ENCODE data around the gene ZCCHC8. TPM values are rescaled to one million over a fixed set of nuclear protein-coding genes. Genes with fewer than 3 reads are reported as not detected.

The ZCCHC8 gene
- total RNA-seq: 7.0 and 14.3 TPM in 2 replicates

DNA sequence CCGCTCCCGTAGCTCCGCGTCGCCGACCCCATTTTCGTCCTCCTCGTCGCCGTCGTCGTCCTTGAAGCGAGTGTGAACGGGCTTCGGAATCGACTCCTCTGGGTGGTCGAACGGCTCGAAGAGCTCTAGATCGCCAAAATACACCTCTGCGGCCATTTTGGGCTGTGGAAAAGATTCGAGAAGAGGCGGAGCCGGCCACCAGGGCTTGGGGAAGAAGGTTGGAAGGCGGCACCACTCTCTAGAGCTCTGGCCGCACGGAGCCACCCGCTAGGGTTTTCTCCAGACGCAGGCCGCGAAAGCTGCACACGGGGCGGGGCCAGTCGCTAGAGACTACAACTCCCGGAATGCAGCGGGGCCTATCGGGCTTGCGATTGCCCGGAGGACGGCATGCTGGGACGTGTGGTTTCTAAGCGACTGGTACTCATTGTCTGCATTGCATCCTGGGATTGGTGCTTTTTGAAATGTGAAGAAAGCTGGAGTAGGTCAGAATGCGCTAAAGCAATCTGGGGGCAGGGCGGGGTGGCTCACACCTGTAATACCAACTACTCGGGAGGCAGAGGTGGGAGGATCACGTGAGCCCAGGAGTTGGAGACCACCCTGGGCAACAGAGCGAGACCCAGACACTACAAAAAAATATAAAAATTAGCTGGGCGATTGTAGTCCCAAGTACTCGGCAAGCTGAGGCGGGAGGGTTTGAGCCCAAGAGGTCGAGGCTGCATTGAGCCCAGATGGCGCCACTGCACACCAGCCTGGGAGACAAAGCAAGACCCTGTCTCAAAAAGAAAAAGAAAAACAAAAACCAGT is at the start of gene ZCCHC8:
TSS of gene ZCCHC8 (minus strand) at position 248 of the 804 bp plus-strand sequence. CDS start at position 156, 92 bp downstream.
- DNase-seq (ENCODE audit: low read depth in 2 of 2): peak; percentile 96 to 99

DNA sequence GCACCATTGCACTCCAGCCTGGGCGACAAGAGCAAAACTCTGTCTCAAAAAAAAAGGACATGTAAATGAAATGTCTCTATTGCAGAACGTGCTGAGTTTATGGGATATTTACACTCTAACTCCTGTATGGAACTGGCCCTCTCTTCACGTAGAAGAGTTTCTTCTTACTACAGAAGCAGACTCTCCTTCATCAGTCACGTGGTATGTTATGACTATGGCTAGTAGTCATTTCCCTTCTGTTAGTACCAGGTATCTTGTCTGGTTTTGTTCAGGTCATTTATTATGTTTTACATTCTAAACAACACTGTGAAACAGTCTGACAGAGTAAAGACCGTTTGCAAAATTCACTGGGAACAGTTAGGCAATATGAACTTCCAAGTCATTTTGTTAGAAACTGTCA is 46.6 kb upstream of the ZCCHC8 start:
- DNase-seq (ENCODE audit: low read depth in 2 of 2): peak in 1 of 2 donors; percentile 39

- DNase-seq (ENCODE audit: low read depth in 2 of 2): no peak
These were observed 45.1 kb upstream of the ZCCHC8 start for GRCh38 chr12:122545855-122546254.

DNA sequence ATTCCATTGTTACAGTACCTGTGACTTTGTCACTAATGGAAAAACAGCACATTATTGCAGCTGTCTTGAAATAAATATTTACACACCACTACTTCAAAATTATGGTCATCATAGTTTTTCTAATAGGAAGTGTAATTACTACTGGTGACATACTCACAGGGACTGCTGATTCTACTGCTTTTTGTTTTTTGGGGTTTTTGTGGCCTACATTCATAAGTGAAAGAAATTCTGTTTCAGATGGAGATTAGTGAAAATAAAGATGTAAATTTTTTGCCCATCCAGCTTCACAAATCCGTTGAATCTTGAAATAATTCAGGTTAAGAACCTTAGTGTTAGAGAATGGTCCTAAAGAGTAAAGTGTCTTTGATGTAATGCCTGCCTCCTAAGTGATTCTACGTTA is 43.8 kb upstream of the ZCCHC8 start:
- no peak for DNase-seq (ENCODE audit: low read depth in 2 of 2)

DNA sequence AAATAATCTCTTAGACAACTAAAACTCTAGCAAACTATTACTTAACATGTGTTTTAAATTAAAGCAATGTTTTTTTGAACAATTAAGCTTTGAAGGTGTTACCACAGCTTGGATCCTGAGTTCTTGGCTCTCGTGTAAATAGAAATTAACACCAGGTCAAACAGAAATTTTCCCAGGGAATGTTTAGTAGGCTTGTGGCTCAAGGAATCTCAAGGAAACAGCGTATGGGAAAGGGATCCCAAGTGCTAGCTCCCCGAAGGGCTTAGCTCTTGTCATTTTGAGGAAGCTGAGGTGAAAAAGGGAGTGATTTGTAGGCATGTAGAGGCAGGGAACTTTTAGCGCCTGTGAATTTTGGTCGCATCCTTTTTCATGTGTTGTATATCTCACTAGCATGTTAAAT is 37.8 kb upstream of the ZCCHC8 start:
- DNase-seq (ENCODE audit: low read depth in 2 of 2): no peak

DNA sequence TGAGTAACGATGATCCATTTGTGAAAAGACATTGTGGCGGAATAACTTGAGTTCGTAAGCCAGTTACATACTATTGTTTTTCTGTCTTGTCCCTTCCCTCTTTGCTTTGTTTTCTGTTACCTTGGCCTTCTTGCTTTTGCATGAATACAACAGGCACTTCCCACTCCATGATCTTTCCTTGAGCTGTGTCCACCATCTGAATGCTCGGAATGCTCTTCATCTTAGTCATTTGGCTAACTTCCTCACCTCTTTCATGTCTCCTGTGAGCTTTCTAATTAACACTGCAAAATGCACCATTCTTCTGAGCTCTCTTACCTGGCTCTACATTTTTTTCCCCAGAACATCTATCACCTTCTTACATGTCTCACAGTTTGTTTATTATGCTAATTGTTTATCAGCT is 36.3 kb upstream of the ZCCHC8 start:
- no peak for DNase-seq (ENCODE audit: low read depth in 2 of 2)

GRCh38 chr12:122533856-122534255 is 33.1 kb upstream of the ZCCHC8 start:
- DNase-seq (ENCODE audit: low read depth in 2 of 2): no peak

GRCh38 chr12:122528992-122529391 is 28.3 kb upstream of the ZCCHC8 start:
- DNase-seq (ENCODE audit: low read depth in 2 of 2): no peak

- DNase-seq (ENCODE audit: low read depth in 2 of 2): no peak
These were observed 27.9 kb upstream of the ZCCHC8 start for GRCh38 chr12:122528582-122528981.

DNA sequence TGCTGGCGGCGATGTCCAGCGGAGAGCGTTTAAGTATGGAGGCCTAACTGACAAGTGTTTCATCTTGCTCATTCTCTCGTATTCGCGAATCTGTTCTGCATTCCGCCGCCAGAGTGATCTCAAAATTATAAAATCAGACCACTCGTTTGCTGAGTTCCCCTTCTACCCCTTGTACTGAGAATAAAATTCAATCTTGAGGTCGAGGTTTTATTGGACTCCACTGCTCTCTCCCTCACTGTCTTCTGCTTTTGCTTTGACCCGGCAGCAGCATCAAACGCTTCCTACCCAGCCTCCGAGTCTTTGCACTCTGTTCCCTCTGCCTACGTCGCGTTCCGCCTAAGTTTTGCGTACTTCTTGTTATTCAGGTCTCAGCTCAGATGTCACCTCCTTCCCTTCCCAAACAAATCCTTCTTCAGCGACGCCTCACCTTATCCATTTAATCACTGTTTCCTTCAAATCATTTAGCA is 26.8 kb upstream of the ZCCHC8 start:
- DNase-seq (ENCODE audit: low read depth in 2 of 2): peak; percentile 28 to 67

DNA sequence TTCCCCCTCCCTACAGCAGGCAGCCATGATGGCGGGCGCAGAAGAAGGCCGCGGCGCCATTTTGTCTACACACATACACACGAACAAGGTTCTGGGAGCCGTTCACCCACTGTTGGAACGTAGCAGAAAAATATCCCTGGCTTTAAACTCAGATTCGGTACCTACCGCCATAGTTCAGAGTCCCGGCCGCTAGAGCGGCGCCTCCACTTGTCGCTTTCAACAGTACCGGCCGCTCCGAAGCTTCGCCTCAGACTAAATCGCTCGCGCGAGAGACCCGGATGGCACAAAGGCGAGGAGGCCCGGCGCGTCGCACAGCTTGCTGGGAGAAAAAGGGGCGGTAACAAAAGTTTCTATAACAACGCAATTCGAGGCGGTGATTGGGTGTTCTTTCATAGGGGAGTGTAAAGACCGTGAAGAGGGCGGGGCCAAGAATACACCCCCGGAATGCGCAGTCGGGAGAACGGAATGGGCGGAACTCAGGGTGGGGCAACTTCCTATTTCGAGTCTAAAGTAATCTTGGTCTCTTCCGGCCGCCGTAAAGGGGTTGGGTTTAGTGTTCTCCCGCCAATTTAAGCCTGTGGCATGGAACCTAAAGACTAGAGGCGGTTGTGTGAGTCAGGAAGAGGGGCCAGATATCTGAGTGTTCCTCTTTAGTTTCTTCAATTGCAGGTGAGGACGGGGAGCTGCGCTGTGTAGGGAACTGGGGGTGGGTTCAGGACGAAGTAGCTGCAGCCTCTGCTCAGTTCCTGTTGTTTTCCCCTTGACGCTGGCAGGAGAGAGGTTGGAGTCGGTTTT is 26.1 kb upstream of the ZCCHC8 start, which contains the start of the genes KNTC1 and RSRC2:
TSS of gene KNTC1 (plus strand) at position 567 of the 795 bp plus-strand sequence. CDS start 2,815 bp downstream, outside the sequence.
TSS of gene RSRC2 (minus strand) at position 254 of the 795 bp plus-strand sequence. CDS start at position 171, 83 bp downstream.
- DNase-seq (ENCODE audit: low read depth in 2 of 2): peak; percentile 99 to 100

- DNase-seq (ENCODE audit: low read depth in 2 of 2): no peak
These were observed 23.4 kb upstream of the ZCCHC8 start for GRCh38 chr12:122523846-122524718.

DNA sequence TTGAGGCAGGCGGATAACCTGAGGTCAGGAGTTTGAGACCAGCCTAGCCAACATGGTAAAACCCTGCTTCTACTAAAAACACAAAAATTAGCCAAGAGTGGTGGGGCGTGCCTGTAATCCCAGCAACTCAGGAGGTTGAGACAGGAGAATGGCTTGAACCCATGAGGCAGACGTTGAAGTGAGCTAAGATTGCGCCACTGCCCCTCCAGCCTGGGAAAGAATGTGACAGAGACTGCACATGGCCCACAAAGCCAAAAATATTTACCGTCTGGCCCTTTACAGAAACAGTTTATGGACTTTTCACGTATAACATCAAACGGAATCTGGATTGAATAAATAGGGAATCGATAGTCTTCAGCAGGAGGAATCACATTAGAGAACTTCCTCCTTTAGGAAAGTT is 22.5 kb upstream of the ZCCHC8 start:
- no peak for DNase-seq (ENCODE audit: low read depth in 2 of 2)

GRCh38 chr12:122520676-122521075 is 19.9 kb upstream of the ZCCHC8 start:
- no peak for DNase-seq (ENCODE audit: low read depth in 2 of 2)

DNA sequence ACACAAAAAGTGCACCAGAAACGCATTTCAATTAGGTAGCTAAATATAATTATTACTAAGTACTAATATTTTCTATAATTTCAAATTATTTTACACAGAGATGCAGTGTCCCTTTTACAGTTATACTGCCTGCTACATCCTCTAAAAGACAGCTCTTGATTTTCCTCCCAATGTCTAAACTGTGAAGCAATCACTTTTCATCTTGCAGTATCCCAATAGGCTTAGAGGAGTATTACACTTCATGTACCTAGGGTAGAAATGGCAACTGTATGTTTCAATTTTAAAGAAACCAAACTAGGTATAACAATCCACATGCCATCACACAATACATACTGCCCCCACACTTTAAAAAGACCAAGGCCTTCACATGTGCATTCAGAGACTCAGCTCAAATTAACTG is 18.7 kb upstream of the ZCCHC8 start:
- no peak for DNase-seq (ENCODE audit: low read depth in 2 of 2)

GRCh38 chr12:122518908-122519307 is 18.2 kb upstream of the ZCCHC8 start:
- DNase-seq (ENCODE audit: low read depth in 2 of 2): no peak

DNA sequence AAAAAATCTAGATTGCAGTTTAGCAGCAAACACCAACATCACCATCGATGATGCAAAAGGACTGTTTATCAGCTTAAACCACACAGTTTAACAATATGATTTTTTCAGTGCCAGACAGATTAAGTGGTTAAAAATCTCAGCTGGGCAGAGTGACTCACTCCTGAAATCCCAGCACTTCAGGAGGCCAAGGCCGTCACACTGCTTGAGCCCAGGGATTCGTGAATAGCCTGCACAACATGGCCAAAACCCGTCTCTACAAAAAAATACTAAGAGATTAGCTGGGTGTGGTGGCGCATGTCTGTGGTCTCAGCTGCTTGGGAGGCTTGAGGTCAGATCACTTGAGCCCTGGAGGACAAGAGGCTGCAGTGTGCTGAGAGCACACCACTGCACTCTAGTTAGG is 17.1 kb upstream of the ZCCHC8 start:
- peak in 1 of 2 donors; percentile 34 for DNase-seq (ENCODE audit: low read depth in 2 of 2)

DNA sequence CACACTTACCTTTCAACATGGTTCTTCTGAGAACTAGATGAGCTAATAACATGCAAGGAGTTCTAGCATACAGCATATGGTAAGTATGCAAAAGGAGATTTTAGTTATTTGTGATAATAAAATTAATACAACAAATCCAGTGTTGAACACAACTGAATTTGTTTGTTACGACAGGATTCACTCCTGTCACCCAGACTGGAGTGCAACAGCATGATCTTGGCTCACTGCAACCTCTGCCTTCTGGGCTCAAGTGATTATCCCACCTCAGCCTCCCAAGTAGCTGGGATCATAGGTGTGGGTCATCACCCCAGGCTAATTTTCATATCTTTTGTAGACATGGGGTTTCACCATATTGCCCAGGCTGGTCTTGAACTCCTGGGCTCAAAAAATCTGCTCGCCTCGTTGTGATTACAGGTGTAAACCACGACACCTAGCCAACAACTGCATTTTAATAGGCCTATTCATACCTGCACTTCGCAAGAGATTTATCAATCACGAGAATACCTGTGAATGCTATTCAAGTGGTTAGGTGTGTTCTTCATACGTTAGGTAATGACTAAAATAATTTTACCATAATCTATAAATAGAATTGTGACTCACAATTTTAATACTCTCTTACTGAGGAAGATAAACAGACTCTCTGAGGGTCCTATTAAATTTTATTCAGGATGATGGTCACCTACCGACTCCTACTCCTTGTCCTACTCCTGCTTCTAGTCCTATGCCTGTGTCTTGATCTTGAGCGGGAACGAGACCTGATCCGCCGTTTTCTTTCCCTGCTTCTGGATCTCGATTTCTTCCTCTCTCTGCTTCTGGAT is 16.0 kb upstream of the ZCCHC8 start:
- DNase-seq (ENCODE audit: low read depth in 2 of 2): no peak

- no peak for DNase-seq (ENCODE audit: low read depth in 2 of 2)
These were observed 14.5 kb upstream of the ZCCHC8 start for GRCh38 chr12:122515275-122515674.

DNA sequence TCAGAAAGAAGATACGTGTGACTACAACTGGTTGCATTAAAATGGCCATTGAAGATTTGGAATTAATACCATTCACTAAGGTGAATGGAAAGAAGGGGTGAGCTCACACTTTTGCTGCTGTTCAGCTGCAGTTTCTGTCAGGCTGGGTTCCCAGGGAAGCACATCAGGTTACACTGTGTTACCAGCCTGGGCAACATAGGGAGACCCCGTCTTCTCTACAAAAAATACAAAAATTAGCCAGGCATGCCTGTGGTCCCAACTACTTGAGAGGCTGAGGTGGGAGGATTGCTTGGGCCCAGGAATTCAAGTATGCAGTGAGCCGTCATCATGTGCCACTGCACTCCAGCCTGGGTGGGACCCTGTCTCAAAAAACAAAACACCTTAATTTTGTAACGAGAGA is 12.9 kb upstream of the ZCCHC8 start:
- DNase-seq (ENCODE audit: low read depth in 2 of 2): no peak

All from lung microvascular endothelial cell (primary cell).